GM11168 (cell line): Measurements from ENCODE around the gene ROBO1.
"Not testable (repeated sequence)": the region's sequence is repeated elsewhere in the genome, so short reads cannot be mapped to it uniquely, and the experiment has no call there.

Experiments
- in situ Hi-C: fragments of 300-500 bp; cut with MboI; formaldehyde crosslinking; loops from one replicate; pipeline ENCODE4 v1.12.0; 2022; ENCODE audit warnings: low sequenced_read_pairs; ENCODE audit not compliant: unreplicated experiment

Gene ROBO1

GRCh38 chr3:78905700-78906099 lies 862.1 kb downstream of the ROBO1 start:
- in situ Hi-C loops, result no loop called here

- in situ Hi-C loops, result no loop called here
Observed at GRCh38 chr3:78901544-78901943, 866.3 kb downstream of the ROBO1 start.

GRCh38 chr3:78900880-78901279 lies 866.9 kb downstream of the ROBO1 start:
- in situ Hi-C loops, result no loop called here

- in situ Hi-C loops, result no loop called here
Observed at GRCh38 chr3:78900426-78900825, 867.4 kb downstream of the ROBO1 start.

- in situ Hi-C loops, result no loop called here
Observed at GRCh38 chr3:78895528-78895927, 872.3 kb downstream of the ROBO1 start.

- in situ Hi-C loops, result no loop called here
Observed at GRCh38 chr3:78894787-78895186, 873.0 kb downstream of the ROBO1 start.

GRCh38 chr3:78893161-78893560 lies 874.6 kb downstream of the ROBO1 start:
- in situ Hi-C loops, result no loop called here

- in situ Hi-C loops, result no loop called here
Observed at GRCh38 chr3:78889348-78889747, 878.5 kb downstream of the ROBO1 start.

GRCh38 chr3:78888635-78889034 lies 879.2 kb downstream of the ROBO1 start:
- in situ Hi-C loops, result no loop called here

- in situ Hi-C loops, result no loop called here
Observed at GRCh38 chr3:78887547-78888011, 880.2 kb downstream of the ROBO1 start.

- in situ Hi-C loops, result no loop called here
Observed at GRCh38 chr3:78887029-78887428, 880.8 kb downstream of the ROBO1 start.

- in situ Hi-C loops, result not testable (repeated sequence)
Observed at GRCh38 chr3:78884567-78884966, 883.2 kb downstream of the ROBO1 start.

- in situ Hi-C loops, result no loop called here
Observed at GRCh38 chr3:78882251-78882650, 885.5 kb downstream of the ROBO1 start.

GRCh38 chr3:78881501-78881900 lies 886.3 kb downstream of the ROBO1 start:
- in situ Hi-C loops, result no loop called here

GRCh38 chr3:78880603-78881461 lies 887.0 kb downstream of the ROBO1 start:
- in situ Hi-C loops, result no loop called here

GRCh38 chr3:78879295-78879860 lies 888.4 kb downstream of the ROBO1 start:
- in situ Hi-C loops, result no loop called here

GRCh38 chr3:78878789-78879188 lies 889.0 kb downstream of the ROBO1 start:
- in situ Hi-C loops, result no loop called here

GRCh38 chr3:78878011-78878410 lies 889.8 kb downstream of the ROBO1 start:
- in situ Hi-C loops, result no loop called here

GRCh38 chr3:78875851-78876250 lies 891.9 kb downstream of the ROBO1 start:
- in situ Hi-C loops, result no loop called here

- in situ Hi-C loops, result no loop called here
Observed at GRCh38 chr3:78875436-78875835, 892.4 kb downstream of the ROBO1 start.

- in situ Hi-C loops, result no loop called here
Observed at GRCh38 chr3:78873641-78874040, 894.2 kb downstream of the ROBO1 start.

GRCh38 chr3:78872195-78872594 lies 895.6 kb downstream of the ROBO1 start:
- in situ Hi-C loops, result no loop called here
